ENCODE measurements around the gene MALAT1. TPM values are rescaled to one million over a fixed set of nuclear protein-coding genes. Genes with fewer than 3 reads are reported as not detected.

Gene MALAT1
- total and polyA plus RNA-seq, 2 of the 13 experiments (the other 11 are each of a cell fraction or from before 2014, with no cell fraction given): 143 to 1,237 TPM

DNA sequence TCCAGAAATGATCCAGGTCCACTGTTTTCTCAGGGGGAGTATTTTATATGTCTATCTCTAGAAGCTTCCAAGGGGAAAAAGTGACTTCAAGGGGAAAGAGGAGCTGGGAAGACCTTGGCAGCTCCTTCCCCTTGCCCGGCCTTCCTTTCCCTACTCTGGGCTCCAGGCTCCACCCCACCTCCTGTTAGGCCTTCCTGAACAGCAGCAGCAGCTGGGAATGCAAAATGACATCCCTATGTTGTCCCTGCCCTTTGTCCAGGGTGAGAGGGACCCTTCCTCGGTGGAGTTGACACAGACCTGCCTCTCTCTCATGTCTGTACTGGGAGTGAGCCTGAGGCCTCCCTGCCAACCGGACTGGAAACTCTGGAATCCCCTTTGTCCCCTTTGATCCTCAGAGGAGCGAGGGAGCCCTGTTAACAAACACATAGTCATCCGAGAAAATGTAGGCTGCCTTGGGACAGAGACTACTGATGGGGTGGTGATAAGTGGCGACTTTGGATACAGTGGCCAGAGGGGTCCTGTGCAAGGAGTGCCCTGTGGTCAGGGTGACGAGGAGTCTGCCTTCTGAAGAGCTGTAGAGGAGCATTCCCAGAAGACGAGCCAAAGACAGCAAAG is 9.0 kb upstream of the MALAT1 start (continued):
- TF ChIP-seq, protein P1, sequence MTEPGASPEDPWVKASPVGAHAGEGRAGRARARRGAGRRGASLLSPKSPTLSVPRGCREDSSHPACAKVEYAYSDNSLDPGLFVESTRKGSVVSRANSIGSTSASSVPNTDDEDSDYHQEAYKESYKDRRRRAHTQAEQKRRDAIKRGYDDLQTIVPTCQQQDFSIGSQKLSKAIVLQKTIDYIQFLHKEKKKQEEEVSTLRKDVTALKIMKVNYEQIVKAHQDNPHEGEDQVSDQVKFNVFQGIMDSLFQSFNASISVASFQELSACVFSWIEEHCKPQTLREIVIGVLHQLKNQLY (CRISPR knock-in tag; IDR thresholded peaks at IDR 0.05): no peak
- TF ChIP-seq HDAC6 (IDR thresholded peaks at IDR 0.05; ENCODE audit: low read depth, low read length): no peak
- no peak for TF ChIP-seq ZNF253 (CRISPR knock-in tag; IDR thresholded peaks at IDR 0.05; ENCODE audit: borderline replicate concordance)
- 0 out of 2 replicates have a peak, but pooled peaks have one; percentile 45 for TF ChIP-seq RARG (CRISPR knock-in tag; IDR thresholded peaks at IDR 0.05; ENCODE audit: low read depth)
- no peak for TF ChIP-seq SMYD3 (CRISPR knock-in tag; IDR thresholded peaks at IDR 0.05)
- no peak for TF ChIP-seq SOX6 (IDR thresholded peaks at IDR 0.05)
- no peak for TF ChIP-seq SOX6 (CRISPR knock-in tag; IDR thresholded peaks at IDR 0.05)
- no peak for TF ChIP-seq NR2C2 (CRISPR knock-in tag; IDR thresholded peaks at IDR 0.05; ENCODE audit: borderline replicate concordance)
- TF ChIP-seq ZFP1 (CRISPR knock-in tag; IDR thresholded peaks at IDR 0.05): 0 out of 2 replicates have a peak, but pooled peaks have one; percentile 22
- TF ChIP-seq, protein P2, sequence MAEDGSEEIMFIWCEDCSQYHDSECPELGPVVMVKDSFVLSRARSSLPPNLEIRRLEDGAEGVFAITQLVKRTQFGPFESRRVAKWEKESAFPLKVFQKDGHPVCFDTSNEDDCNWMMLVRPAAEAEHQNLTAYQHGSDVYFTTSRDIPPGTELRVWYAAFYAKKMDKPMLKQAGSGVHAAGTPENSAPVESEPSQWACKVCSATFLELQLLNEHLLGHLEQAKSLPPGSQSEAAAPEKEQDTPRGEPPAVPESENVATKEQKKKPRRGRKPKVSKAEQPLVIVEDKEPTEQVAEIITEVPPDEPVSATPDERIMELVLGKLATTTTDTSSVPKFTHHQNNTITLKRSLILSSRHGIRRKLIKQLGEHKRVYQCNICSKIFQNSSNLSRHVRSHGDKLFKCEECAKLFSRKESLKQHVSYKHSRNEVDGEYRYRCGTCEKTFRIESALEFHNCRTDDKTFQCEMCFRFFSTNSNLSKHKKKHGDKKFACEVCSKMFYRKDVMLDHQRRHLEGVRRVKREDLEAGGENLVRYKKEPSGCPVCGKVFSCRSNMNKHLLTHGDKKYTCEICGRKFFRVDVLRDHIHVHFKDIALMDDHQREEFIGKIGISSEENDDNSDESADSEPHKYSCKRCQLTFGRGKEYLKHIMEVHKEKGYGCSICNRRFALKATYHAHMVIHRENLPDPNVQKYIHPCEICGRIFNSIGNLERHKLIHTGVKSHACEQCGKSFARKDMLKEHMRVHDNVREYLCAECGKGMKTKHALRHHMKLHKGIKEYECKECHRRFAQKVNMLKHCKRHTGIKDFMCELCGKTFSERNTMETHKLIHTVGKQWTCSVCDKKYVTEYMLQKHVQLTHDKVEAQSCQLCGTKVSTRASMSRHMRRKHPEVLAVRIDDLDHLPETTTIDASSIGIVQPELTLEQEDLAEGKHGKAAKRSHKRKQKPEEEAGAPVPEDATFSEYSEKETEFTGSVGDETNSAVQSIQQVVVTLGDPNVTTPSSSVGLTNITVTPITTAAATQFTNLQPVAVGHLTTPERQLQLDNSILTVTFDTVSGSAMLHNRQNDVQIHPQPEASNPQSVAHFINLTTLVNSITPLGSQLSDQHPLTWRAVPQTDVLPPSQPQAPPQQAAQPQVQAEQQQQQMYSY (CRISPR knock-in tag; IDR thresholded peaks at IDR 0.05): no peak
- no peak for TF ChIP-seq ZKSCAN8 (CRISPR knock-in tag; IDR thresholded peaks at IDR 0.05; ENCODE audit: borderline replicate concordance)
- 0 out of 2 replicates have a peak, but pooled peaks have one; percentile 18 for TF ChIP-seq JUN (CRISPR knock-in tag; IDR thresholded peaks at IDR 0.05)
- no peak for TF ChIP-seq ZNF136 (CRISPR knock-in tag; IDR thresholded peaks at IDR 0.05; ENCODE audit: low read depth)
- TF ChIP-seq ZNF121 (CRISPR knock-in tag; IDR thresholded peaks at IDR 0.05): peak; percentile 10; the same call in 1 of the 2 replicates
- TF ChIP-seq ZZZ3 (CRISPR knock-in tag; IDR thresholded peaks at IDR 0.05; ENCODE audit: borderline replicate concordance): no peak
- no peak for TF ChIP-seq HES4 (CRISPR knock-in tag; IDR thresholded peaks at IDR 0.05; ENCODE audit: borderline replicate concordance)
- no peak for TF ChIP-seq RFXAP (CRISPR knock-in tag; IDR thresholded peaks at IDR 0.05; ENCODE audit: borderline replicate concordance)
- 0 out of 2 replicates have a peak, but pooled peaks have one; percentile 43 for TF ChIP-seq ZNF546 (CRISPR knock-in tag; conservative IDR thresholded peaks at IDR 0.05)
- TF ChIP-seq ZNF598 (CRISPR knock-in tag; IDR thresholded peaks at IDR 0.05; ENCODE audit: borderline replicate concordance): no peak
- TF ChIP-seq SIX4 (CRISPR knock-in tag; IDR thresholded peaks at IDR 0.05): 0 out of 2 replicates have a peak, but pooled peaks have one; percentile 31
- peak; percentile 29 to 56; a peak in 2 of 4 replicates for TF ChIP-seq POLR2A (IDR thresholded peaks at IDR 0.05; ENCODE audit: insufficient read depth in 1 of 2, low read depth in 2 of 2, low read length in 2 of 2)
- TF ChIP-seq, protein P3, sequence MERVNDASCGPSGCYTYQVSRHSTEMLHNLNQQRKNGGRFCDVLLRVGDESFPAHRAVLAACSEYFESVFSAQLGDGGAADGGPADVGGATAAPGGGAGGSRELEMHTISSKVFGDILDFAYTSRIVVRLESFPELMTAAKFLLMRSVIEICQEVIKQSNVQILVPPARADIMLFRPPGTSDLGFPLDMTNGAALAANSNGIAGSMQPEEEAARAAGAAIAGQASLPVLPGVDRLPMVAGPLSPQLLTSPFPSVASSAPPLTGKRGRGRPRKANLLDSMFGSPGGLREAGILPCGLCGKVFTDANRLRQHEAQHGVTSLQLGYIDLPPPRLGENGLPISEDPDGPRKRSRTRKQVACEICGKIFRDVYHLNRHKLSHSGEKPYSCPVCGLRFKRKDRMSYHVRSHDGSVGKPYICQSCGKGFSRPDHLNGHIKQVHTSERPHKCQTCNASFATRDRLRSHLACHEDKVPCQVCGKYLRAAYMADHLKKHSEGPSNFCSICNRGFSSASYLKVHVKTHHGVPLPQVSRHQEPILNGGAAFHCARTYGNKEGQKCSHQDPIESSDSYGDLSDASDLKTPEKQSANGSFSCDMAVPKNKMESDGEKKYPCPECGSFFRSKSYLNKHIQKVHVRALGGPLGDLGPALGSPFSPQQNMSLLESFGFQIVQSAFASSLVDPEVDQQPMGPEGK (CRISPR knock-in tag; IDR thresholded peaks at IDR 0.05): peak; percentile 15
- TF ChIP-seq TCF7 (IDR thresholded peaks at IDR 0.05; ENCODE audit: low read depth): peak; percentile 75
- TF ChIP-seq GATAD2A (CRISPR knock-in tag; IDR thresholded peaks at IDR 0.05): peak; percentile 63; the same call in 1 of the 2 replicates
- no peak for TF ChIP-seq ZFP90 (CRISPR knock-in tag; IDR thresholded peaks at IDR 0.05; ENCODE audit: borderline replicate concordance)

Data from HepG2 (cell line).